Stimulated activated CD8-positive, alpha-beta memory T cell treated with anti-CD3 and anti-CD28 coated beads, Interleukin-15, amount 100 ng/mL, for 4 hours (primary cell): ENCODE results near the gene RSPH4A.
"Not testable (repeated sequence)": the region's sequence is repeated elsewhere in the genome, so short reads cannot be mapped to it uniquely, and the experiment has no call there.

ENCODE experiments used
- DNase-seq, 2 donors: peaks; one replicate each; pipeline ENCODE4 v3.0.0-alpha.2; 2020; ENCODE audit warnings: low read depth in 2 of 2

The RSPH4A gene

GRCh38 chr6:116625872-116626271 lies 9.6 kb downstream of the RSPH4A start:
- no peak for DNase-seq

GRCh38 chr6:116629563-116629981 lies 13.3 kb downstream of the RSPH4A start:
- no peak for DNase-seq

- DNase-seq = no peak
Observed at GRCh38 chr6:116631379-116631990, 15.2 kb downstream of the RSPH4A start.

GRCh38 chr6:116633685-116634084 lies 17.4 kb downstream of the RSPH4A start:
- DNase-seq = no peak

GRCh38 chr6:116648156-116648555 lies 31.9 kb downstream of the RSPH4A start:
- no peak for DNase-seq

GRCh38 chr6:116649129-116649528 lies 32.9 kb downstream of the RSPH4A start:
- no peak for DNase-seq

GRCh38 chr6:116651916-116652315 lies 35.6 kb downstream of the RSPH4A start:
- no peak for DNase-seq

- DNase-seq = no peak
Observed at GRCh38 chr6:116661594-116661993, 45.3 kb downstream of the RSPH4A start.

GRCh38 chr6:116662202-116662601 lies 45.9 kb downstream of the RSPH4A start:
- DNase-seq = no peak

- no peak for DNase-seq
Observed at GRCh38 chr6:116663308-116663707, 47.0 kb downstream of the RSPH4A start.

- not testable (repeated sequence) for DNase-seq
Observed at GRCh38 chr6:116664169-116664568, 47.9 kb downstream of the RSPH4A start.

- no peak for DNase-seq
Observed at GRCh38 chr6:116665464-116665863, 49.2 kb downstream of the RSPH4A start.

GRCh38 chr6:116666869-116667268 lies 50.6 kb downstream of the RSPH4A start:
- DNase-seq = no peak

- no peak for DNase-seq
Observed at GRCh38 chr6:116667623-116668022, 51.3 kb downstream of the RSPH4A start.

GRCh38 chr6:116672306-116672705 lies 56.0 kb downstream of the RSPH4A start:
- no peak for DNase-seq

GRCh38 chr6:116676021-116676420 lies 59.7 kb downstream of the RSPH4A start:
- DNase-seq = no peak

GRCh38 chr6:116680880-116681672 lies 64.8 kb downstream of the RSPH4A start, which contains the start of gene KPNA5:
Gene KPNA5, plus strand, starts transcription at chr6:116681211. Its CDS starts 124 bp downstream, at chr6:116681335.
- DNase-seq = peak; percentile 82 to 85

- DNase-seq = no peak
Observed at GRCh38 chr6:116682334-116682712, 66.0 kb downstream of the RSPH4A start.
